ENCODE results near the gene TBP. TPM values are rescaled to one million over a fixed set of nuclear protein-coding genes. Genes with fewer than 3 reads are reported as not detected.
"Not testable (repeated sequence)": the region's sequence is repeated elsewhere in the genome, so short reads cannot be mapped to it uniquely, and the experiment has no call there.

The TBP gene
- total and polyA plus RNA-seq, 3 experiments from 2014 or later, result 23.0 to 28.2 (median 26.0) TPM

DNA sequence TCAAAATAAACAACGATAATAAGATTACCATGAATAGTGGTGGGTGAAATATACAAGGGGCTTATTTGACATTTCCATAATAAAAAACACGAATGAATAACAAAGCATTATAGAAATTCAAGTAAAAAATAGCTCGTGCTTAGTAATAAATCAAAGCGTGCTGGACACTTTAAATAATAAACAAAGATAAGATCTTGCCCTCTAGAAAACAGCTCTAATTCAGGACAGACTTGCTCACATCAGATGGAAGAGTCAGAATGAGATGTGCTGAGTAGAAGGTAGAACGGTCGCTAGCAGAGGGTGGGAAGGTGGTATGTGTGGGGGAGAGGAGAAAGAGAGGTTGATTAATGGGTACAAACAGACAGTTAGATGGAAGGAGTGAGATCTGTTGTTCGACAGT is 28.4 kb upstream of the TBP start:
- DNase-seq, result no peak
- Mint-ChIP-seq H3K4me3 (no peak overlapping the region), H3K36me3 (no peaks in the 10 kb centered on the region), H3K27me3 (peaks cover 3 to 6% of the 10 kb centered on the region in 2 donors), H3K27ac (no peak overlapping the region), H3K4me1 (peaks cover 0 to 7% (median 5%) of the 10 kb centered on the region in 3 donors), H3K9me3 (no peaks in the 10 kb centered on the region)
- POLR2A ChIA-PET, result no interaction called here
- Histone ChIP-seq H3K27ac (ENCODE audit: low read depth, low read length) (no peak overlapping the region), H3K36me3 (ENCODE audit: insufficient read depth, low read length) (no peaks in the 10 kb centered on the region), H3K4me1 (ENCODE audit: insufficient read depth, low read length) (no peaks in the 10 kb centered on the region), H3K4me3 (ENCODE audit: low read length) (no peak overlapping the region), H3K27me3 (ENCODE audit: insufficient read depth, low read length, poor library complexity, severe bottlenecking) (no peaks in the 10 kb centered on the region), H3K9me3 (ENCODE audit: low read length) (no peaks in the 10 kb centered on the region)
- CTCF ChIA-PET, result interaction anchor here (0.6 to 0.9 kb wide), 4 partner anchors 9 to 736 kb away, joined by 3 to 6 read pairs (median 3); no protein-coding TSS in a partner anchor

DNA sequence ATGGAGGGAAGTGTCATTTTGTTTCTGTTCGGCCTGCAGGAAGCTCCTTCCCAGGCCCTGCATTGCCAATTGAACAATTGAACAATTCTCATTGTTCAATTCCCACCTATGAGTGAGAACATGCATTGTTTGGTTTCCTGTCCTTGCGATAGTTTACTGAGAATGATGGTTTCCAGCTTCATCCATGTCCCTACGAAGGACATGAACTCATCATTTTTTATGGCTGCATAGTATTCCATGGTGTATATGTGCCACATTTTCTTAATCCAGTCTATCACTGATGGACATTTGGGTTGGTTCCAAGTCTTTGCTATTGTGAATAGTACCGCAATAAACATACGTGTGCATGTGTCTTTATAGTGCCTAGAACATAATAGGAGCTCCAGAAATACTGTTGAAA is 26.2 kb upstream of the TBP start:
- DNase-seq; H3K27me3 ChIP-seq (ENCODE audit: insufficient read depth, low read length, poor library complexity, severe bottlenecking); H3K4me1 ChIP-seq (ENCODE audit: insufficient read depth, low read length); POLR2A ChIA-PET; H3K27me3 Mint-ChIP-seq; H3K4me3 ChIP-seq (ENCODE audit: low read length); H3K4me1 Mint-ChIP-seq; H3K36me3 ChIP-seq (ENCODE audit: insufficient read depth, low read length); H3K27ac Mint-ChIP-seq; H3K36me3 Mint-ChIP-seq; H3K9me3 Mint-ChIP-seq; H3K9me3 ChIP-seq (ENCODE audit: low read length); H3K27ac ChIP-seq (ENCODE audit: low read depth, low read length); H3K4me3 Mint-ChIP-seq: not testable (repeated sequence)
- CTCF ChIA-PET, result interaction anchor here (1.0 to 1.8 kb wide), 4 partner anchors 10 to 738 kb away, joined by 3 to 6 read pairs (median 4); no protein-coding TSS in a partner anchor

DNA sequence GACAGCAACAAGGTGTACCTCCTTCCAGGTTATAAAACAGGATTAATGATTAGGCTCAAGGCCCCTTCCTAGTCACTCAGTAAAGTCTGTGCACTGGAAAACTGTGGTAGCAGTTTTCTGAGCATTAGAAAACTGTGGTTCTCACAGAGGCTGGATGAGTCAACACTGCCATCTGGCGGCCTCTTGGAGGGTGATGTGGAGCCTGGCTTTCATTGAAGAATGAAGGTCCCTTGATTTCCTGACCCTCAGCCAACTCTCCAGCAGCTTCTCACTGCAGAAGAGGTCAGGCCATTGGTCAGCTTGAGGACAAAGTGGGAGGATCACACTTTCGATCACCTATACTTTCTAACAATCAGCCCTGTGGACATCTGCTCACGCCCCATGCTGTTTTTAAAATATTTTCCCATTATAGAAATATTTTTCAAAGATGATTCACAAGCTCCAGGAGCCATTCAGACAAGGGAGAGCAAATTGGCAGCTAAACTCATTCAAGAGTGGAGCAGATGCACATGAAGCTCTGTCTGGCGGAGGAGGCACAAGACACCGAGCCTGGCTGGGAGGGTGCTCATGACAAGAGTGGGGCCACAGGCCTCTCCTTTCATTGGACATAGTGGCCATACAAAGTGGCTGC is 24.2 kb upstream of the TBP start:
- Mint-ChIP-seq H3K4me3 (peak overlapping the region in 1 of 7 donors; percentile 13), H3K36me3 (peaks cover 5 to 27% (median 9%) of the 10 kb centered on the region in 3 donors), H3K9me3 (no peaks in the 10 kb centered on the region), H3K27me3 (peaks cover 0 to 1% of the 10 kb centered on the region in 2 donors), H3K27ac (peak overlapping the region in 2 of 8 donors; percentile 42 to 72), H3K4me1 (no peaks in the 10 kb centered on the region)
- H3K9me3 ChIP-seq (ENCODE audit: low read length), result no peaks in the 10 kb centered on the region
- ChIA-PET POLR2A (no interaction called here), CTCF (interaction anchor here (0.8 to 3.1 kb wide), 14 partner anchors 9 to 1637 kb away, joined by 3 to 13 read pairs (median 4); partner anchors contain the start of gene TBP)
- peak; percentile 38 to 73 (median 49) for DNase-seq
- H3K4me1 ChIP-seq (ENCODE audit: insufficient read depth, low read length), result no peaks in the 10 kb centered on the region
- H3K27me3 ChIP-seq (ENCODE audit: insufficient read depth, low read length, poor library complexity, severe bottlenecking), result no peaks in the 10 kb centered on the region
- no peak overlapping the region for H3K4me3 ChIP-seq (ENCODE audit: low read length)
- H3K36me3 ChIP-seq (ENCODE audit: insufficient read depth, low read length), result peaks cover 12% of the 10 kb centered on the region
- no peak overlapping the region for H3K27ac ChIP-seq (ENCODE audit: low read depth, low read length)

- no peak overlapping the region for H3K4me3 ChIP-seq (ENCODE audit: low read length)
- no peaks in the 10 kb centered on the region for H3K9me3 ChIP-seq (ENCODE audit: low read length)
- H3K4me1 Mint-ChIP-seq, result no peaks in the 10 kb centered on the region
- no peak for DNase-seq
- POLR2A ChIA-PET, result no interaction called here
- H3K4me3 Mint-ChIP-seq, result no peak overlapping the region
- H3K4me1 ChIP-seq (ENCODE audit: insufficient read depth, low read length), result no peaks in the 10 kb centered on the region
- H3K36me3 Mint-ChIP-seq, result peaks cover 15 to 57% (median 25%) of the 10 kb centered on the region in 3 donors
- H3K9me3 Mint-ChIP-seq, result no peaks in the 10 kb centered on the region
- peaks cover 43% of the 10 kb centered on the region for H3K36me3 ChIP-seq (ENCODE audit: insufficient read depth, low read length)
- CTCF ChIA-PET, result interaction anchor here (0.7 to 1.3 kb wide), 2 partner anchors 323 to 743 kb away, joined by 3 read pairs; no protein-coding TSS in a partner anchor
- no peak overlapping the region for H3K27ac ChIP-seq (ENCODE audit: low read depth, low read length)
- no peaks in the 10 kb centered on the region for H3K27me3 ChIP-seq (ENCODE audit: insufficient read depth, low read length, poor library complexity, severe bottlenecking)
- peaks cover 0 to 1% of the 10 kb centered on the region in 2 donors for H3K27me3 Mint-ChIP-seq
- H3K27ac Mint-ChIP-seq, result no peak overlapping the region
These were observed 21.2 kb upstream of the TBP start for GRCh38 chr6:170532867-170533488.

DNA sequence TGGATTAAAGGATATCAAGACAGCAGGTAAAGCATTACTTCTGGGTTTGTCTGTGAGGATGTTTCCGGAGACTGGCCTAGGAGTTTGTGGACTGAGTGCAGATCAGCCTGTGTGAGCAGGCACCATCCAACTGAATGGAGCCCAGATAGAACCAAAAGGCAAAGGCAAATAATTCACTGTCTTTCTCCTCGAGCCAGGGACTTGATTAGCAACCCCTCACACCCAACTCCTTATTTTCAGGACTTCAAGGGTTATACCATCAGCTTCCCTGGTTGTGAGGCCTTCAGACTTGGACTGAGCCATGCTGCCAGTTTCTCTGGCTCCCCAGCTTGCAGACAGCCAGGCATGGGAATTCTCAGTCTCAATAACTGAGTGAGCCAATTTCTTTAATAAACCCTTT is 20.4 kb upstream of the TBP start:
- no peaks in the 10 kb centered on the region for H3K9me3 Mint-ChIP-seq
- no peak overlapping the region for H3K27ac ChIP-seq (ENCODE audit: low read depth, low read length)
- DNase-seq, result no peak
- H3K9me3 ChIP-seq (ENCODE audit: low read length), result no peaks in the 10 kb centered on the region
- H3K27me3 ChIP-seq (ENCODE audit: insufficient read depth, low read length, poor library complexity, severe bottlenecking), result no peaks in the 10 kb centered on the region
- H3K27me3 Mint-ChIP-seq, result peaks cover 0 to 1% of the 10 kb centered on the region in 2 donors
- ChIA-PET POLR2A (no interaction called here), CTCF (interaction anchor here (1.1 kb wide), 1 partner anchor 702 kb away, joined by 3 read pairs; no protein-coding TSS in a partner anchor)
- H3K36me3 ChIP-seq (ENCODE audit: insufficient read depth, low read length), result peaks cover 48% of the 10 kb centered on the region
- peak overlapping the region in 3 of 8 donors; percentile 13 to 52 (median 43) for H3K27ac Mint-ChIP-seq
- no peak overlapping the region for H3K4me3 ChIP-seq (ENCODE audit: low read length)
- peaks cover 15 to 63% (median 27%) of the 10 kb centered on the region in 3 donors for H3K36me3 Mint-ChIP-seq
- peaks cover 0 to 3% (median 0%) of the 10 kb centered on the region in 3 donors for H3K4me1 Mint-ChIP-seq
- H3K4me1 ChIP-seq (ENCODE audit: insufficient read depth, low read length), result no peaks in the 10 kb centered on the region
- H3K4me3 Mint-ChIP-seq, result no peak overlapping the region

- Histone ChIP-seq H3K27ac (ENCODE audit: low read depth, low read length) (no peak overlapping the region), H3K36me3 (ENCODE audit: insufficient read depth, low read length) (peaks cover 59% of the 10 kb centered on the region), H3K4me3 (ENCODE audit: low read length) (no peak overlapping the region), H3K4me1 (ENCODE audit: insufficient read depth, low read length) (no peaks in the 10 kb centered on the region), H3K27me3 (ENCODE audit: insufficient read depth, low read length, poor library complexity, severe bottlenecking) (no peaks in the 10 kb centered on the region), H3K9me3 (ENCODE audit: low read length) (no peaks in the 10 kb centered on the region)
- Mint-ChIP-seq H3K4me3 (no peak overlapping the region), H3K27me3 (peaks cover 0 to 1% of the 10 kb centered on the region in 2 donors), H3K4me1 (peaks cover 9 to 10% (median 9%) of the 10 kb centered on the region in 3 donors), H3K36me3 (peaks cover 15 to 75% (median 27%) of the 10 kb centered on the region in 3 donors), H3K9me3 (no peaks in the 10 kb centered on the region), H3K27ac (no peak overlapping the region)
- DNase-seq, result no peak
- ChIA-PET CTCF (no interaction called here), POLR2A (no interaction called here)
These were observed 19.2 kb upstream of the TBP start for GRCh38 chr6:170535004-170535403.

GRCh38 chr6:170536671-170537070 is 17.5 kb upstream of the TBP start:
- peaks cover 22 to 24% (median 24%) of the 10 kb centered on the region in 3 donors for H3K4me1 Mint-ChIP-seq
- H3K27me3 Mint-ChIP-seq, result no peaks in the 10 kb centered on the region
- ChIA-PET CTCF (interaction anchor here (1.4 kb wide), 1 partner anchor 18 kb away, joined by 3 read pairs; the partner anchor contains the start of gene TBP), POLR2A (no interaction called here)
- Histone ChIP-seq H3K36me3 (ENCODE audit: insufficient read depth, low read length) (peaks cover 75% of the 10 kb centered on the region), H3K27me3 (ENCODE audit: insufficient read depth, low read length, poor library complexity, severe bottlenecking) (no peaks in the 10 kb centered on the region), H3K27ac (ENCODE audit: low read depth, low read length) (no peak overlapping the region), H3K9me3 (ENCODE audit: low read length) (no peaks in the 10 kb centered on the region), H3K4me3 (ENCODE audit: low read length) (no peak overlapping the region), H3K4me1 (ENCODE audit: insufficient read depth, low read length) (no peaks in the 10 kb centered on the region)
- peaks cover 15 to 90% (median 31%) of the 10 kb centered on the region in 3 donors for H3K36me3 Mint-ChIP-seq
- peak overlapping the region in 1 of 8 donors; percentile 74 for H3K27ac Mint-ChIP-seq
- no peaks in the 10 kb centered on the region for H3K9me3 Mint-ChIP-seq
- no peak for DNase-seq
- H3K4me3 Mint-ChIP-seq, result no peak overlapping the region

DNA sequence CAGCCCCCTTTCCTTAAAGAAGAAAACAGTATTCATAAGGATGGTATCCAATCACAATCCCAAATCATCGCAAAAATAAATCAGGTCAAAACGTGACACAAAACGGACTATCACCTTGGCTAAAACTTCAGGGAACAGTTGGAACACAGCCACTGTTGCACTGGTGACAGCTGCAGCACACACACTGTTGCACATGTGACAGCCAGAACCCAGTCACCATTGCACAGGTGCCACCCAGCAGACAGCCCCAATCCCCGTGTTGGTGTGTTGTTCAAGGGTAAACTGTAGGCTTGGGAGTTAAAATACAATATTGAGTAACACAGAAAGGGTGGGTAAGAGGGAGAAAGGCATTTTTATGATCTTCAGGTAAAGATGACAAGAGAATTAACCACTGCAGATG is 16.8 kb upstream of the TBP start:
- no peaks in the 10 kb centered on the region for H3K27me3 ChIP-seq (ENCODE audit: insufficient read depth, low read length, poor library complexity, severe bottlenecking)
- Mint-ChIP-seq H3K27me3 (no peaks in the 10 kb centered on the region), H3K4me3 (no peak overlapping the region), H3K27ac (peak overlapping the region in 1 of 8 donors; percentile 13), H3K36me3 (peaks cover 15 to 93% (median 31%) of the 10 kb centered on the region in 3 donors), H3K9me3 (no peaks in the 10 kb centered on the region), H3K4me1 (peaks cover 22 to 27% (median 24%) of the 10 kb centered on the region in 3 donors)
- no peak for DNase-seq
- POLR2A ChIA-PET, result no interaction called here
- no peak overlapping the region for H3K4me3 ChIP-seq (ENCODE audit: low read length)
- CTCF ChIA-PET, result interaction anchor here (1.4 kb wide), 1 partner anchor 17 kb away, joined by 3 read pairs; the partner anchor contains the start of gene TBP
- no peak overlapping the region for H3K27ac ChIP-seq (ENCODE audit: low read depth, low read length)
- no peaks in the 10 kb centered on the region for H3K9me3 ChIP-seq (ENCODE audit: low read length)
- H3K4me1 ChIP-seq (ENCODE audit: insufficient read depth, low read length), result no peaks in the 10 kb centered on the region
- H3K36me3 ChIP-seq (ENCODE audit: insufficient read depth, low read length), result peaks cover 81% of the 10 kb centered on the region

All from CD8-positive, alpha-beta memory T cell (primary cell).